ENCODE measurements around the gene DAND5. TPM values are rescaled to one million over a fixed set of nuclear protein-coding genes. Genes with fewer than 3 reads are reported as not detected.
"Not testable (repeated sequence)": the region's sequence is repeated elsewhere in the genome, so short reads cannot be mapped to it uniquely, and the experiment has no call there.

Gene DAND5
- total RNA-seq, 1 experiment from 2014 or later = 0.17 TPM

GRCh38 chr19:12949363-12950283 is 19.8 kb upstream of the DAND5 start:
- intact Hi-C loops (cut with micrococcal nuclease; ENCODE audit: unreplicated experiment) = no loop called here
- CTCF ChIA-PET = no interaction called here
- Histone ChIP-seq H3K4me1 (ENCODE audit: insufficient read depth, low read length, poor library complexity, severe bottlenecking) (peaks cover 33% of the 10 kb centered on the region), H3K27me3 (replicated peaks; ENCODE audit: insufficient read depth, low read depth, low read length, poor library complexity) (no peaks in the 10 kb centered on the region), H3K4me3 (ENCODE audit: low read depth, low read length, poor library complexity, severe bottlenecking) (no peak overlapping the region), H3K9me3 (ENCODE audit: low read depth, low read length, poor library complexity, severe bottlenecking) (no peaks in the 10 kb centered on the region), H3K27ac (ENCODE audit: low read depth, low read length, poor library complexity, severe bottlenecking) (peak overlapping the region; percentile 27), H3K36me3 (ENCODE audit: insufficient read depth, low read length, poor library complexity, severe bottlenecking) (peaks cover 83% of the 10 kb centered on the region)
- BruUV-seq (replicated peaks) = no TSS peak
- POLR2A ChIA-PET (ENCODE audit: low non-redundant PET) = no interaction called here
- TF ChIP-seq CTCF (conservative IDR thresholded peaks at IDR 0.05; ENCODE audit: low read depth, low read length) (no peak), EZH2 (IDR thresholded peaks at IDR 0.05; ENCODE audit: borderline replicate concordance, low read depth, low read length, poor library complexity, severe bottlenecking) (no peak)
- no peak for DNase-seq (ENCODE audit: low spot score)

- BruUV-seq (replicated peaks); intact Hi-C loops (cut with micrococcal nuclease; ENCODE audit: unreplicated experiment); DNase-seq (ENCODE audit: low spot score); H3K4me3 ChIP-seq (ENCODE audit: low read depth, low read length, poor library complexity, severe bottlenecking); H3K9me3 ChIP-seq (ENCODE audit: low read depth, low read length, poor library complexity, severe bottlenecking); POLR2A ChIA-PET (ENCODE audit: low non-redundant PET); H3K27me3 ChIP-seq (replicated peaks; ENCODE audit: insufficient read depth, low read depth, low read length, poor library complexity); H3K27ac ChIP-seq (ENCODE audit: low read depth, low read length, poor library complexity, severe bottlenecking): not testable (repeated sequence)
- H3K36me3 ChIP-seq (ENCODE audit: insufficient read depth, low read length, poor library complexity, severe bottlenecking) = peaks cover 79% of the 10 kb centered on the region
- peaks cover 38% of the 10 kb centered on the region for H3K4me1 ChIP-seq (ENCODE audit: insufficient read depth, low read length, poor library complexity, severe bottlenecking)
- CTCF ChIA-PET = interaction anchor here (0.6 kb wide), 1 partner anchor 15 kb away, joined by 12 read pairs; no protein-coding TSS in a partner anchor
Measured at GRCh38 chr19:12952050-12952449, 17.3 kb upstream of the DAND5 start.

GRCh38 chr19:12952488-12953137 is 16.8 kb upstream of the DAND5 start:
- Histone ChIP-seq H3K27ac (ENCODE audit: low read depth, low read length, poor library complexity, severe bottlenecking) (peak overlapping the region; percentile 24), H3K4me1 (ENCODE audit: insufficient read depth, low read length, poor library complexity, severe bottlenecking) (peaks cover 35% of the 10 kb centered on the region), H3K4me3 (ENCODE audit: low read depth, low read length, poor library complexity, severe bottlenecking) (no peak overlapping the region), H3K27me3 (replicated peaks; ENCODE audit: insufficient read depth, low read depth, low read length, poor library complexity) (no peaks in the 10 kb centered on the region), H3K9me3 (ENCODE audit: low read depth, low read length, poor library complexity, severe bottlenecking) (no peaks in the 10 kb centered on the region), H3K36me3 (ENCODE audit: insufficient read depth, low read length, poor library complexity, severe bottlenecking) (peaks cover 75% of the 10 kb centered on the region)
- BruUV-seq (replicated peaks) = no TSS peak
- intact Hi-C loops (cut with micrococcal nuclease; ENCODE audit: unreplicated experiment) = no loop called here
- no peak for TF ChIP-seq CTCF (conservative IDR thresholded peaks at IDR 0.05; ENCODE audit: low read depth, low read length)
- no peak for TF ChIP-seq EZH2 (IDR thresholded peaks at IDR 0.05; ENCODE audit: borderline replicate concordance, low read depth, low read length, poor library complexity, severe bottlenecking)
- CTCF ChIA-PET = interaction anchor here (0.6 kb wide), 1 partner anchor 15 kb away, joined by 12 read pairs; no protein-coding TSS in a partner anchor
- POLR2A ChIA-PET (ENCODE audit: low non-redundant PET) = interaction anchor here (0.5 to 0.6 kb wide), 2 partner anchors 15 to 212 kb away, joined by 15 to 17 read pairs; no protein-coding TSS in a partner anchor
- DNase-seq (ENCODE audit: low spot score) = no peak

Data from A673 (cell line).